ENCODE measurements around the gene TDG. TPM values are rescaled to one million over a fixed set of nuclear protein-coding genes. Genes with fewer than 3 reads are reported as not detected.

The TDG gene
- total and polyA plus RNA-seq, 2 experiments from 2014 or later, result 27.9 to 47.9 TPM

DNA sequence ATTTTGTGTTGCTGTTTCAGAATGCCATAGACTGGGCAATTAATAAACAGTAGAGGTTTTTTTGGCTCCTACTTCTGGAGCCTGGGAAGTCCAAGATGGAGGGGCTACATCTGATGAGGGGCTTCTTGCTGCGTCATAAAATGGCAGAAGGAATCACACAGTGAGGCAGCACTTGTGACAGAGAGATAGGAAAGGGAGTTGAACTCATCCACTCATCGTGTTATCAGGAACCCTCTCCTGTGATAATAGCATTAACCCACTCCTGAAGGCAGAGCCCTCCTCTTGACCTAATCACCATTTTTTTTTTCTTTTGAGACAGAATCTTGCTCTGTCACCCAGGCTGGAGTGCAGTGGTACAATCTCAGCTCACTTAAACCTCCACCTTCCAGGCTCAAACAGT is 9.7 kb downstream of the TDG start:
- no peak for DNase-seq (ENCODE audit: low spot score)
- no peaks in the 10 kb centered on the region for H3K9me3 ChIP-seq (ENCODE audit: low read depth)
- H3K9me2 ChIP-seq (replicated peaks; ENCODE audit: insufficient read depth), result no peaks in the 10 kb centered on the region
- H3K4me2 ChIP-seq, result no peak overlapping the region
- TF ChIP-seq, protein P1, sequence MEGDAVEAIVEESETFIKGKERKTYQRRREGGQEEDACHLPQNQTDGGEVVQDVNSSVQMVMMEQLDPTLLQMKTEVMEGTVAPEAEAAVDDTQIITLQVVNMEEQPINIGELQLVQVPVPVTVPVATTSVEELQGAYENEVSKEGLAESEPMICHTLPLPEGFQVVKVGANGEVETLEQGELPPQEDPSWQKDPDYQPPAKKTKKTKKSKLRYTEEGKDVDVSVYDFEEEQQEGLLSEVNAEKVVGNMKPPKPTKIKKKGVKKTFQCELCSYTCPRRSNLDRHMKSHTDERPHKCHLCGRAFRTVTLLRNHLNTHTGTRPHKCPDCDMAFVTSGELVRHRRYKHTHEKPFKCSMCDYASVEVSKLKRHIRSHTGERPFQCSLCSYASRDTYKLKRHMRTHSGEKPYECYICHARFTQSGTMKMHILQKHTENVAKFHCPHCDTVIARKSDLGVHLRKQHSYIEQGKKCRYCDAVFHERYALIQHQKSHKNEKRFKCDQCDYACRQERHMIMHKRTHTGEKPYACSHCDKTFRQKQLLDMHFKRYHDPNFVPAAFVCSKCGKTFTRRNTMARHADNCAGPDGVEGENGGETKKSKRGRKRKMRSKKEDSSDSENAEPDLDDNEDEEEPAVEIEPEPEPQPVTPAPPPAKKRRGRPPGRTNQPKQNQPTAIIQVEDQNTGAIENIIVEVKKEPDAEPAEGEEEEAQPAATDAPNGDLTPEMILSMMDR (IDR thresholded peaks at IDR 0.05; ENCODE audit: poor library complexity), result no peak
- no peak for TF ChIP-seq EZH2 (IDR thresholded peaks at IDR 0.05; ENCODE audit: borderline replicate concordance)
- TF ChIP-seq EZH2phosphoT487 (IDR thresholded peaks at IDR 0.05; ENCODE audit: low read depth, severe bottlenecking, unreplicated experiment), result no peak
- H2AFZ ChIP-seq, result no peak overlapping the region
- no peaks in the 10 kb centered on the region for H3K27me3 ChIP-seq
- H4K20me1 ChIP-seq (ENCODE audit: insufficient read depth, poor library complexity, severe bottlenecking), result peaks cover 49% of the 10 kb centered on the region
- H3K4me3 ChIP-seq, result no peak overlapping the region
- H3K4me1 ChIP-seq (ENCODE audit: insufficient read depth), result no peaks in the 10 kb centered on the region
- no peak overlapping the region for H3K27ac ChIP-seq
- peaks cover 88% of the 10 kb centered on the region for H3K79me2 ChIP-seq
- H3K36me3 ChIP-seq (replicated peaks; ENCODE audit: insufficient read depth, low read depth), result no peaks in the 10 kb centered on the region
- WGBS (ENCODE audit: low lambda C conversion rate, missing lambda C conversion rate), result 81% methylated on average over 2 of the region's 2 CpGs

DNA sequence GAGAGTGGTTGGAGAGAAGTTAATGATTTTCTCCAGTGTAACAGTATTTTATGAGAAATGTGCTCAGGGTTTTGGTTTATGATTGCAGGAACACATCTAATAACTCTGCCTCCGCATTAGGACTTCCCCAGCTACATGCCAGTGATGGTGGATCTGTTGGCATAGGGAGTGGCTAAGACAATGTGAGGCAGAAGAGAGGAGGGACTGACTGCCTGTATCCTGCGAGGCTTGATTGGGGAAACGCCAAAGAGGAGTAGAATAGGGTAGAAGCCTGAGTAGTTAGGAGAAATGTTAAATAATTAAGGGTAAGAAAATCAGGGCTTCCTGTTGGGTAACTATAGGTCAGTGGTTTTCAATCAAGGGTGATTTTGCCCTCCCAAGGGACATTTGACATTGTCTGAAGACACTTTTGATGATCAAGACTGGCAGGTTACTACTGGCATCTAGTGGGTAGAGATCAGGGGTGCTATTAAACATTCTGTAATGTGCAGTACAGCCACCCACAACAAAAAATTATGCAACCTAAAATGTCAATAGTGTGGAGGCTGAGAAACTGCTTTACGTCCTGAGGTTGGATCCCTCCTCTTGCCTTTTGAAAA is 12.8 kb downstream of the TDG start:
- DNase-seq (ENCODE audit: low spot score), result no peak
- no peaks in the 10 kb centered on the region for H3K27me3 ChIP-seq
- no peak overlapping the region for H3K27ac ChIP-seq
- H3K4me1 ChIP-seq (ENCODE audit: insufficient read depth), result no peaks in the 10 kb centered on the region
- WGBS (ENCODE audit: low lambda C conversion rate, missing lambda C conversion rate), result 91% methylated on average over 4 of the region's 4 CpGs
- H4K20me1 ChIP-seq (ENCODE audit: insufficient read depth, poor library complexity, severe bottlenecking), result peaks cover 21% of the 10 kb centered on the region
- H3K4me2 ChIP-seq, result no peak overlapping the region
- no peaks in the 10 kb centered on the region for H3K36me3 ChIP-seq (replicated peaks; ENCODE audit: insufficient read depth, low read depth)
- no peaks in the 10 kb centered on the region for H3K9me3 ChIP-seq (ENCODE audit: low read depth)
- H3K9me2 ChIP-seq (replicated peaks; ENCODE audit: insufficient read depth), result no peaks in the 10 kb centered on the region
- peaks cover 60% of the 10 kb centered on the region for H3K79me2 ChIP-seq
- TF ChIP-seq EZH2phosphoT487 (IDR thresholded peaks at IDR 0.05; ENCODE audit: low read depth, severe bottlenecking, unreplicated experiment) (no peak), EZH2 (IDR thresholded peaks at IDR 0.05; ENCODE audit: borderline replicate concordance) (no peak)
- TF ChIP-seq, protein P1 (IDR thresholded peaks at IDR 0.05; ENCODE audit: poor library complexity), result no peak
- H2AFZ ChIP-seq, result no peak overlapping the region
- no peak overlapping the region for H3K4me3 ChIP-seq

DNA sequence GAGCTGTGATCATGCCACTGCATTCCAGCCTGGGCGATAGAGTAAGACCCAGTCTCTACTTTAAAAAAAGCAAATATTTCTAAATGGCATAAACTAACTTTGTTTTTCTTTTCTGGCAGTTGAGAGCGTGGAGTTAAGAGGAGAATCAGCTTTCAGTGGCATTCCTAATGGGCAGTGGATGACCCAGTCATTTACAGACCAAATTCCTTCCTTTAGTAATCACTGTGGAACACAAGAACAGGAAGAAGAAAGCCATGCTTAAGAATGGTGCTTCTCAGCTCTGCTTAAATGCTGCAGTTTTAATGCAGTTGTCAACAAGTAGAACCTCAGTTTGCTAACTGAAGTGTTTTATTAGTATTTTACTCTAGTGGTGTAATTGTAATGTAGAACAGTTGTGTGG is 21.2 kb downstream of the TDG start:
- no peaks in the 10 kb centered on the region for H3K27me3 ChIP-seq
- H3K79me2 ChIP-seq, result peaks cover 1% of the 10 kb centered on the region
- no peaks in the 10 kb centered on the region for H3K4me1 ChIP-seq (ENCODE audit: insufficient read depth)
- WGBS (ENCODE audit: low lambda C conversion rate, missing lambda C conversion rate), result 95% methylated on average over 2 of the region's 2 CpGs
- H3K4me2 ChIP-seq, result no peak overlapping the region
- H3K4me3 ChIP-seq, result no peak overlapping the region
- H3K9me2 ChIP-seq (replicated peaks; ENCODE audit: insufficient read depth), result no peaks in the 10 kb centered on the region
- TF ChIP-seq EZH2phosphoT487 (IDR thresholded peaks at IDR 0.05; ENCODE audit: low read depth, severe bottlenecking, unreplicated experiment), result no peak
- no peak for TF ChIP-seq EZH2 (IDR thresholded peaks at IDR 0.05; ENCODE audit: borderline replicate concordance)
- TF ChIP-seq, protein P1 (IDR thresholded peaks at IDR 0.05; ENCODE audit: poor library complexity), result no peak
- peaks cover 7% of the 10 kb centered on the region for H3K36me3 ChIP-seq (replicated peaks; ENCODE audit: insufficient read depth, low read depth)
- H3K27ac ChIP-seq, result no peak overlapping the region
- no peak for DNase-seq (ENCODE audit: low spot score)
- H2AFZ ChIP-seq, result no peak overlapping the region
- H3K9me3 ChIP-seq (ENCODE audit: low read depth), result no peaks in the 10 kb centered on the region
- peaks cover 4% of the 10 kb centered on the region for H4K20me1 ChIP-seq (ENCODE audit: insufficient read depth, poor library complexity, severe bottlenecking)
